ENCODE data around the gene PDE9A.

PDE9A gene

DNA sequence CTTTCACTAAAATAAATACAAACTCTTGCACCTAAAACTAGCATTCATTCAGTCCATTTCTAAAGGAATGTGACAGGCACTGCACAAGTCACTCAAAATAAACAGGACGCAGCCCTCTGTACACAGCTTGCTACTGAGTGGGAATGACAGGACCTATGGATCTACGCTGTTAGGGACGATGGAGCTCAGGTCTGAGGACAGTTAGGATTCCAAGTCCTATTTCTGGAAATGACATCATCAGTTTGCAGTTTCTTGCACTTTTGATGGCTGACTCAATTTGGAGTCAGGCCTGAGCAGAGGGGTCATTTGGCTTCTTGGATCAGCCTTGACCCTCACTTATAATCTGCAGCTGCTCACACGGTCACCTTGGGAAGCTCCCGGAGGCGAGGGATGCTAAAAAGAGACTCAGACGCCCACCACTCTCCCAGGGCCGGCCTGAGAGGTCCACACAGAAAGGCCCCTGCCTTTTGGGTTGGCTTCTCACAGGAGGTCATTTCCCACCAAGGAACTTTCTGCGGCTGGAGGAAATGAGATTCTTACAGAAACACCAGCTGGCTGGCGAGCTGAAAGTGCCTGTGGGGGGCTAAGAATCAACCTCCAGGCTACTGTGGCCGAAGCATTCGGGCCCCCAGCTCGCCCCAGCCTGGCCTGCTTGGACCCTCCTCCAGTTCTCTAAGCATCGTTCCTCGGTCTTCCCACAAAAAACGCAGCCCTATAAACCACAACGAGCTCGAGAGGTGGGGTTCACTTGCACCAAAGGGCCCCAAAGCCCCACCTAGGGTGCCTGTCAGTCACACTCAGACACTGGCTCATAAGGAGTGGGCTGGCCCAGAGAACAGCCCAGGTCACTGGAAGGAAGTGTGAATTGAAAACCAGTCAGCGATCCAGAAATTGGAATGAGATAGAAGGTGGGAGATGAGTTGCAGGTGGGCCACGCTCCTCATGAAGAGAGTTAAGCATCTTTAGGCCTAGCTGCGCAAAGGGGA is 8.9 kb upstream of the PDE9A start:
- DNase-seq, result no peak

DNA sequence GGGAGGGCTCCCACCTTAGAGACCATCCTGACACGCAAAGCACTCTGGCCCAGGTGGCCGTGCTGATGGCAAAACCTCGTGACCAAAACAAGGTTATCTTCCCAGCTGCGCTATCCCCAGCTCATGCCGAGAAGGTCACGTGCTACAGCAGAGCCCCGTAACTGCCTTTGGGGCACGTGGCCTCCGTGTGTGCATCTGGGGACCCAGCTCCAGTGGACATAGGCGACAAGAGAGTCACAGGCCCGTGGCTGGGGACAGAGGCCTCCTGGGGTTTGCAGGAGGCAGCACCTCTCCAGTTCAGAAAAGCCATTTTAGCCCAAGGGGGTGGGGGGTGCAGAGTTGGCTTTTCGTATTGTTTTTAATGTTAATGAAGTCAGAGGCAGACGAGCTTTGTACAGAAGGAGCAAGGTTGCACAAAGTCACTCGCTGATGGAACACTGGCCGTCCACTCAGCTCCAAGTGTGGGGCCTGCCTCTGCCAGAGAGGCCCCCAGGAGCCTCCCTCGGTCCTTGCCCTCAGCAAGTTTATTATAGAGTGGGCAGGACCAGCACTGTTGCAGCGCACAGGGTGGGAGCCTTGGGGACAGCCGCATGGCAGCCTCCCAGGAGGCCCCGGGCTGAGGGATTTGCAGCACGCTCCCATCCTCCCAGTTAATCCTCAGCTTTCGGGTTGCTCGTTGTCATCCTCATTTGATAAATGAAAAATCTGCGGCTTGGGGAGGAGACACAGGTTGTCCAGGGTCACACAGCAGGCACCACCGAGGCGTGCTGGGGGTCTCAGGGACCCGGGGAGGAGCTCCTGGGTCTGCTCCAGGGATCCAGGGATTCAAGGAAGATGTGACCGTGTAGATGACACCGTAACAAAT is 8.0 kb upstream of the PDE9A start:
- DNase-seq, result no peak

DNA sequence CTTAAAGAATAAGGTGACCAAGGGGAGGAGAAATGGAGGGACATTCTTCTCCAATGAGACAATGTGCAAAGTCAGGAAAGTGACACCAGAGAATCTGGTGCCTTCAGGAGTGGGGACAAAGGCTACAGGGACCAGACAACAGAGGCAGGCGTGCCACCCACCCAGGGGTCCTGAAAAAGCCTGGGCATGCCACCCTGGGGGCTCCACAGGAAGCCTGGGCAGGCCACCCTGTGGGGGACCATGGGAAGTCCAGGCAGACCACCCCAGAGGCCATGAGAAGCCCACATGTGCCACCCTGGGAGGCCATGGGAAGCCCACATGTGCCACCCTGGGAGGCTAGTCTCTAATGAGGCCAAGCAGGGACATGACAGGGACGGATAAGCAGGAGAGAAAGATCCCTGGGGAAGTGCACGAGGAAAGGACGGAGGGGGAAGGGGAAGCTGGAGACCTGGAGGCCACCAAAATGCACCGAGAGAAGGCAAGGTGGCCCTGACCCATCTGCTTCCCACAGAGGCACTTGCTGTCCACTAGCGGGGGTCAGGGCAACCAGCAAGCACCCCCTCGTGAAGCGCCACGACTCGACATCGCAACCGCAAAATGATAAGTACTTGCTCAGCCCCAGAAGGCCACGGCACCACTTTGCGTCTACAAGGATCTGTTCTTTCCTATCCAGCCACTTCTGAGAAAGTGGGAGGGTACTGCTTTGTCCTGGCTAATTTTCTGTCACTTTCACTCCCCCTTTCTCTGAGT is 7.2 kb upstream of the PDE9A start:
- no peak for DNase-seq

DNA sequence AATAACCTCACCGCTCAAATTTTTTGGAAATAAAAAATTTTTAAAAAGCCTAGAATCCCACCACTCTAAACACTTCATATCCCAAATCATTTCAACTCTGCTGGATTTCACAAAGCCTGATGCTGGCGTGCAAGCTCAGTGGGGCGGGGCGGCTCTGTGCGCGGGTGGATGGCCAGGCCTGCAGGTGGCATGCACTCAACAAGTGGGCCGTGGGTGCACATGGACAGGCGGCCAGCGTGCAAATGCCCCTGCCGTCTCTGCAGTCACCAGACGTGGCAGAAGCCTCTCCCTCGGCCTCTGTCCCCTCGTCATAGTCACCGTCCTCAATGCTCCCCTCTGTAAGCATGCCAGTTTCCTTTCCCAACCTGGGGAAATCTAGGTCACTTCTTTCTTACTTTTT is 6.6 kb upstream of the PDE9A start:
- no peak for DNase-seq

DNA sequence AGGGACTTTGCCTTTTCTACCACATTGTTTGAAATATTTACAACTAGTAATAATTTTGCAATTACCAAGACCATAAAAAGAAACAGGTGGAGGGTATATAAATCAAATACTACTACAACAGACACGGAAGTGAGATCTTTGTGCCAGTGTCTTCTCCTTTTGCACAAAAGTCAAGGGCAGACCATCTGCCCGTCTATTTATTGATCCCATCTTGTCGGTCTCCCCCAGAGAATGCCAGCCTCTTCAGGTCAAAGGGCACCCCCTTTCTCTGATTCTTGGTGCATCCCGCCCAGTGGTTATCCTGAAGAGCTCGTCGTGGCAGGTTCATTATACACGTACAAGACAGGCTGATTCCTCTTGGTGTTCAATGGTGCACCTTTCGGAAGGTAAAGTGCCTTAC is 4.8 kb upstream of the PDE9A start:
- DNase-seq, result no peak

DNA sequence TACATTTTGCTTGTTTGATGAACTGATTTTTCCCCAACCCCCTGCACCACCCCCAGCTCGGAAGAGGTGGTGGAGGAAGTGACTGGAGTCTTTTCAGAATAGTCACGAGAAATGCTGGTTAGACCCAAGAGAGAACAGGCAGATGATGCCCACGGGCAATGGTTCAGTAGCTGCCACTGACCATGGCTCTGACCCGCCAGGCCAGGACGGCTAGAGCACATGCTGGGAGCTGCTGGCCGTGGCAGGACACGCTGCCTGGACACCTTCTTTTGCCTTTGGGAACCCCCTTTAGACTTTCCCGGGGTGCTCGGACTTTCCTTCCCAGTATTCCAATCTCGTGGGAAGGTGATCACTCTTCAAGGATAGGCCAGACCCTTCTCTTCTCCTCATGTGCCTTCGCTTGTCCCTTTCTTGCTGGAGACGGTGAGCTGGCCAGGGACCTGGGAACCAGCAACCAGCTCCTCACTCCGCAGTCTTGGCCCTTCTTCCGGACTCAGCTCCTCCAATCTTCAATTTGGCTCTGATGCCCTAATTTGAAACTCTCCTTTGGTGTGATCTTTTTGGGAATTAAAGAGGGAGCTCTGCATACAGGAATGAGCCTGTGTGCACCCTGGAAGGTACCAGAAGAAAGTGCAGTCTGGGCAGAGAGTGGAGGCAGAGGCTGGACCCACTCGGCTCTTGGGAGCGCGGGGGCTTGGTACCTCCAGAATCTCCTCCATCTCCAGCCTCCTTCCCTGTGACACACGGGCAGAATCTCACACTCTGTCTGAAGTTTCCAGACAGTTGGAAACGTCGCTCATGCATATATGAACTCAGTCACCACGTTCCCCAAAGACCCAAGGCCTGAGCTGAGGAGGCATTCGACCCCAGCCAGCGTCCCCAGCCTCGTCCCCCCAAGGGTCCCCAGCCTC is 4.0 kb upstream of the PDE9A start:
- no peak for DNase-seq

DNA sequence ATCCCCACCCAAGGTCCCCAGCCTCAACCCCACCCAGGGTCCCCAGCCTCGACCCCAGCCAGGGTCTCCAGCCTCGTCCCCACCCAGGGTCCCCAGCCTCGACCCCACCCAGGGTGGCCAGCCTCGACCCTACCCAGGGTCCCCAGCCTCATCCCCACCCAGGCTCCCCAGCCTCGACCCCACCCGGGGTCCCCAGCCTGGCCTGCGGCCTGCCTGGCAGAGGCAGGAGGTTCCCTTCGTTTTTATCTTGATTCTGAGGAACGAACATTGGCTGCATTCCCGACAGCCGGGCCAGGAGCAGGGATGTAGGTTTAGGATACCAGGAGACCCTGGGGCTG is 3.4 kb upstream of the PDE9A start:
- no peak for DNase-seq

DNA sequence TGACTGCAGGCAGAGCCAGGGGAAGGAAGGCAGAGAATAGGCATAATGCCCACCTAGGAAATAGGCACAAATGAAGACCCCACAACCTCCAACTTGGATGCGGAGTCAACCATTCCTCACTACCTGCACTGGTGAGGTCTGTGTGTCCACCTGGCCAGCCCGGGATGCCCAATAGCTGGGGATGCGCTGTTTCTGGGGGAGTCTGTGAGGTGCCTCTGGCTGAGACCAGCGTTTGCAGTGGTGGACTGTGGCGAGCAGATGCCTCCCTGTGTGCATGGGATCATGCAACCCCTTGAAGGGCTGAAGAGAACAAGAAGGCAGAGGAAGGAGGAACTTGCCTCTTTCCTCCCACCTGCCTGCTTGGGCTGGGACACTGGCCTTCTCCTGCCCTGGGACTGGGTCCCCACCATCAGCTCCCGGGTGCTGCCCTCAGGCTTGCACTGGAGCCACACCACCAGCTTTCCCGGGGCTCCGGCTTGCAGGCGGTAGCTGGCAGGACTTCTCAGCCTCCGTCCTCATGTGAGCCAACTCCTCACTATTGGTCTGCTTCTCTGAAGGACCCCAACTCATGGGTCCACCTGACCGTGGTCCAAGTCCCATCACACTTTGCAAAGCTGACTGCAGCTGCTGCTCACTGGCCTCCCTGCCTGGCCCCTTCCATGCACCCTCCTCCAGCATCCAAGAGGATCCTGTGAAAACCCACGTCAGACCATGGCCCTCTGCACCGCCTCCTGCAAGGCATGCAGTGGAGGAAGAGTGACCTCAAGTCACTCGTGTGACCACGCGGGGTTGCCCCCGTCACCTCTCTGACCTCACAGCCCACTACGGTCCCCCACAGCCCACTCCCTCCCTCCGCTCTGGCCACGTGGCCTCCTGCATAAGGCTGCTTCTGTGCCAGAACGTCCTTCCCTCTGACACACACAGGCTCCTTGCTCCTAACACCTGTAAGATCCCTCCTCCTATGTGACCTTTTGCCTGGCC is 2.7 kb upstream of the PDE9A start:
- no peak for DNase-seq

DNA sequence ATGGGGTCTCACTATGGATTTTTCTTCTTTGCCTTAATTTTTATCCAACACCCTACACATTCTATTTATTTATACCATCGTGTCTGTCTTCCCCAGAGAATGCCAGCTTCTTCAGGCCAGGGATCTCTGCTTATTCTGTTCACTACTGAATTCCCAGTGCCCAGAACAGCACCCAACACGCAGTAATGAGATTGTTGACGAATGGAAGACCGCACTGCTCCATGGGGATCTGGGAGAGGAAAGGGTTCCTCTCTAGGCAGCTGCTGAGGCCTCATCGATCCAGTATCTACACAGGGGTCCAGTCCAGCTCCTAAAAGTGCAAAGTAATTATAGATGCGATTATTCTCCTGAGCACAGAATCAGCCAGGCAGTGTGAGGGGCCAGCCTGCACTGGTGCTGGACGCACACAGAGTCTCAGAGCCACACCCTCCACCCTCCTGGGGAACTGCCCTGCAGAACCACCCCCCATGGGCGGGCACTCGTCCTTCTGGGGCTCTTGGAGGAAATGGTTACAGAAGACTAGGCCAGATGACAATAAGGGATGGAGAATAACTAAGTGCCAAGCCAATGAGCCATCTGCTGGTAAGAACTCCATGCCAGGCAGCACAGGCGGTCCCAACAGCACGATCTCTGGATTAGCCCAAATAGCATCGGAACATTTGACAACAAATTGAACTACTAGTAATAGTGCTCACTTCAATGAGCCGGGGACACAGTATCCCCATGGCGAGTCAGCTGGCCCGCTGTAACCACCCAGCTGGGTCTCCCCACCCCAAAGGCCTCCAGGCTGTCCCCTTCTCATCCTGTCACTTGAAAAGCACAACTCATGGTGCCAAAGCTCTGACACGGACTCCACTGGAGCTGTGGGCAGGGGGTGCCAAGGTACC is 1.7 kb upstream of the PDE9A start:
- no peak for DNase-seq

DNA sequence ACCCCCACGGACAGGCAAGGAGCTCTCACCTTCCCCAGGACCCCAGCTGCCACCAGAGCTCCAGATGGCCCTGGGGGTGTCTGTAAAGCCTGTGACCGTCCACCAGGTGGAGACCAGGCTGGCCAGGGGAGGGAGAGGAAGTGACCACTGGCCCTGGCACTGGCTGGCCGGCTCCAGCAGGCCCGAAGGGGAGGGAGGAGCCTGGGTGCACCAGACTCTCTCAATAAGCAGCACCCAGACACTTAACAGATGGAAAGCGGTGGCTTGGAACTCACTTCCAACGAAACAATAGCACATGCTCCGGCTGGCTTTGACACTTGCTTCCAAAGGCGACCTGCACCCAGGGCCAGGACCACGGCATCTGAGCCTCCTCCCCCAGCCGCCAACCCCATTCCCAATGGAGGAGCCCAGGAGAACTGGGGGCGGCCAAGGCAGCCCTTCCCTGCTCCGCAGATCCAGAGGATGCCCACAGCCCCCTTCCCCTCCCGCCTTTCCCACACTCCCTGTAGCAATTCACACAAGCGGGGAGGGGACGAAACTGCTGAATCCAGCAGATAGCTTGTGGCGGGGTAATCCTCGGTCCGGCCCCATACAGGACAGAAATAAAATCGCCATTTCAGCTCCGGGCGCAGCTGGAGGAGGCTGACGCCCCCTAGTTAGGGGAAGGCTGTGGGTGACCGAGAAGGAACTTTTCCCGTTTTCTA is 742 bp upstream of the PDE9A start:
- no peak for DNase-seq

DNA sequence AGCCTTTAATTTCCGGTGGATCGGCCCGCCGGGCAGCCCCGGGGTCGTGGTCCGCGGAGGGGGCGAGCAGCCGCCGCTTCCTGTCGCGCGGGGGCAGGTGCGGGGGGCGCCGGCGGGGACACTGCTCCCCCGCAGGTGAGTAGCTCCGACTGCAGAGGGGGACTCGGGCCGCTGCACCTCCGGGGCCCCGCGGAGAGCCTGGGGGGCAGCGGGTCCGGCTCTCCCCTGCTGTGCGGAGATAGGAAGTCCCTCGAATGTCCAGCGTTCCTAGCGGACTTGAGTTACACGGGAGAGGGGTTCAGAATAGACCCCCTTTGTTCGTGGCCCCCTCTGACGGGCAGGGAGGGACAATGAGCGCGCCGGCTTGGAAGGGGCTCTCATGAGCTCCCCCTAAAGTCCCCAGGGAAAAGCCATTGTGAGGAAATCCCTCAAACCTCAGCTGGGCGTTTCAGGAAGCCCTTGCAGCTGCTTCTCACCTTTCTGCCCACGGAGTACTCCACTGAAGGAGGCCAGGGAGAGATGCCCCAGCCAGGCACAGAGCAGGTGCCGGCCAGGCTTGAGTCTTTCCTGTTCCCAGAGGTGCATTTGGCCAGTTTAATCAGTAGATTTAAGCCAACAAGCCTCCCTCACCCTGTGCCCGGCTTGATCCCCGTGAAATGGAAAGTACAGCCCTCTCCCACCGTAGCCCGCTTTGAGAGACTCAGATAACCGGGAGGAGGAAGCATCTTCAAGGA is 925 bp downstream of the PDE9A start:
- DNase-seq, result no peak

DNA sequence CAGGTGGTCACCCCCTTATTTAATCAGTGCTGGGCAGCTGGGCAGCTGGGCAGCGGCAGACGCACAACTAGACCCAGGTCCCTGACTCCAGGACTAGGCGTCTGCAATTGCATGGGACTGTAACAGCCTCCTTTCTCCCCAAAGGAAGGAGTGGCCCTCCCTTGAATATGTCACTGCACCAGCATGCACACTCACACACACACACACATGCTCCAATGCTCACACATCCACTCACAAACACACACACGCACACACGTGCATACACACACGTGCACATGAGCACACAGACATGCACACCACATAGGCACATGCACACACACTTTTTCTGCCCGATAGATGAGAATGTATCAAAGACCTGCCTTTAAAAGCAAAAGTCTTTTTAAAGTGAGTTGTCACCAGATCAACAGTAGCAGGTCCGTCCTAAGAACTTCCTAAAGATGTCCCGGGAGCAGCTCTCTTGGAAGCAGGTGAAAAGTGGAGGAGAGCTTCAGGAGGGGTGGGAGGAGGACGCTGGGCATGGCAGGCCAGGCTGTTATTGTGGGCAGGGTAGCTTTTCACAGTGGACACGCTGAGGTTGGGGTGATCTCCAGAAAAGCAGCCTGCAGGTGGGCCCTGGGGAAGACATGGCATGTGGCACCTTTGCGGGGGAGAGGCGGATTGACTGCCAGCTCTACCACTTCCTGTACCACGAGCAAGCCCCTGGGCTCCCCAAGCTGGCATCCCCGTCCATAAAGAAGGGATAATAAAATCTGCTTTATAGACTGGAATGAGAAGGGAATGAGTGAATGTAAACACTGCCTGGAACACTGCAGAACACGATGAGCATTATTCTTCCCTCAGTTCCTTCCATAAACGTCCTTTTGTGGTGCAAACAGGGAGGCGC is 1.7 kb downstream of the PDE9A start:
- DNase-seq, result no peak

DNA sequence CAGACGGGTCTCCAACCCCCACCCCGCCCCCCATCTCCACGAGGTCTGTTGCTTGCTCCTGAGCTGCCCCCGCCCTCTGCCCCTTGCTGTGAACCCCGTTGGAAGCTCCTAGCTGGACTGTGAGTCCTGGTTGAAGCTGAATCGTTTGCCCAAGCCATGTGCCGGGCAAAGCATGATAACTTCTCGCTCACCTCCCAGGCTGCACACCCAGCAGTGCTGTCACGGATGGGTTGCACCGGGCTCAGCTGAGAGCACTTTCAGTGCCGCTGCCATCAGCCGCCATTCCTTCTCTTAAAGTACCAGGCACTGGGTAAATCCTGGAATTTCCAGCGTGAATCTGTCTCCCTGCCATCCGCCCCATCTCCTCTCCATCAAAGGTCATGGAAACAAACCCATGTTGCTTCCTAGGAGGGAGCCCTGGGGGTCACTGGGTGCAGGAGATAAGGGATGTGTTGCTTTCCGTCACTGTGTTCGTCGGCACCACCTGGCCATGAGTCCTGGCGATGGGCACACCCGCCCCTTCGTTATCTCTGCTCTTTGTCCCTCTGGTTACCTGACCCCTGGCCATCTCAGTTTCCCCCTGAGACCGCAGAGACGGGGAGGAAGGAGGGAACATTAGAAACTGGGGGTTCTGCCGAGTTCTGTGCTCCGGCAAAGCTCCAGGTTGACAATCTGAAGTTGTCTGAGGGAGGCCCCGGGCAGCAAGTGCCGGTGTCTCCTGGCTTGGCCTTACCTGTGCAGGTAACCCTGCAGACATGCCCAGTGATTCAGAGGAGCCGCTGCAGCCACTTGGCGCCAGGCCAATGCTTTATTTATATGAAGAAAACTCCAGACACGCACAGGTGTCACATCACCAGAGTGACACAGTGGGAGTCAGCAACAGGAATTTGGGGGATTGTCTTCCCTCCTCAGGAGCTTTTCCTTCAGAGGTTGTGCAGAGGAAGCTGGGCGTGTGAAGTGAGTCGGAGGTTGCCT is 2.7 kb downstream of the PDE9A start:
- DNase-seq, result no peak

DNA sequence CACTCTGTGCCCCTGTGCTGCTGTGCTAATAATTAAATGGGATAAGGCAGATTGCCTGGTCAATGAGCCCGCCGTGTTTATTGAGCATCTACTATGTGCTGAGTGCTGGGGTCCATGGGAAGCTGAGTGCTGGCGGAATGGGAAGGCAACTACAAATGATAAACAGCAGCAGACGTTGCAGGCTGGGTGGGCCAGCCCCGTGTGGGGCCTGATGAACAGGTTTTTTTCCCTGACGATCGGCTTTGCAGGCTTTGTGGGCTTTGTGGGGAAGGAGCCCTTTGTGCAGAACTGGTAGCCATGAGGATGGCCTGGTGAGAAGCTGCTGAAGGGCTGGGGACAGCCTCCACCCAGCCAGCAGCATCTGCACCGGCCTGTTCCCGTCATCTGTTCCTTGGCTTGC is 3.5 kb downstream of the PDE9A start:
- DNase-seq, result no peak

DNA sequence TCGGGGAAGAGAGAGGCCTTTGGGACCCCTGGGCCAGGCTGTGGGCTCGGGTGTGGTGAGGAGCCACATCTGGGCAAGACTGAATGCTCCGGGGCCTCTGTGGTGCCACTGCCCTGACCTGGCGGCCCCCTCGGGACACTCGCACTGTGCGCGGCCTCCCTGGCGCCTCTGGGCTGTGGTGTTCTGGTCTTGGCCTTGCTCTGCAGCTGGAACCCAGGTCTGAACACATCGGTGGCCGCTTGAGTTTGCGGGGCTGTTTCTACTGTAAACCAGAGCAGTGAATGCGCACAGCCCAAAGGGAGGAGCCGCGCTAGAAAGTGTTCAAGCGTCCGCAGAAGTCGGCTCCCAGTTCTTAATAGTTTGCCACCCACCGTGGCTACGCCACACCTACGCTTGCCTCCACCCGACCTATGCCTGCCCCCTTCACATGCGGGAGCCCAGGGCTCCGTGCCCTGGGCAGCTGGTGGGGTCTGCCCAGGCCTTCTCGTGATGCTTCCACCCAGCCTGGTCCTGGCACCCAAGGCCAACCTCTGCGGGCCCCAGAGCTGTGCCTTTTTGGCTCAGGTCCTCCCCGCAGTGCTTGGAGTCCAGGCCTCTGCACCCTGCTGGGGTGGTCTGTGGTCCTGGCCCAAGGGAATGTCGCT is 4.4 kb downstream of the PDE9A start:
- DNase-seq, result no peak
